Panc1 (cell line): ENCODE data around the gene CCDC178. TPM values are rescaled to one million over a fixed set of nuclear protein-coding genes. Genes with fewer than 3 reads are reported as not detected.

Experiments
- ATAC-seq: fragments of 200-7000 bp; cut with Tn5 transposase; 2 replicates; pipeline ENCODE4 v1.9.1; 2020; ENCODE audit warnings: mild to moderate bottlenecking, moderate library complexity
- BruUV-seq: library from RNA; stranded (reverse); fragments of 400-500 nt; replicated peaks from 2 replicates; lab custom pipeline; 2021; lab: Mats Ljungman, UMichigan
- CTCF ChIA-PET: fragments of 300-600 bp; sonication (Branson Sonifier 250); formaldehyde crosslinking; loops from one replicate; lab custom pipeline; 2022; ENCODE audit warnings: antibody characterized with exemption; lab: Charles Lee
- POLR2A ChIA-PET: fragments of 300-600 bp; sonication (Branson Sonifier 250); formaldehyde crosslinking; loops from one replicate; lab custom pipeline; 2022; ENCODE audit warnings: antibody characterized with exemption; lab: Charles Lee
- DNase-seq: peaks from one replicate; pipeline ENCODE4 v3.0.0-alpha.2; 2010; ENCODE audit warnings: low read depth, low spot score
- H3K27ac ChIP-seq: 2 replicates; pipeline ENCODE4 v1.5.1; 2011; ENCODE audit warnings: mild to moderate bottlenecking, low read length, inconsistent platforms
- H3K27me3 ChIP-seq: fragments of 200-500 bp; sonication (Bioruptor generic); 2 replicates; pipeline ENCODE4 v1.6.0; 2014; ENCODE audit warnings: low read length, inconsistent platforms; ENCODE audit not compliant: control insufficient read depth, insufficient read depth
- H3K36me3 ChIP-seq: fragments of 200-500 bp; sonication (Bioruptor generic); 2 replicates; pipeline ENCODE4 v1.5.1; 2014; ENCODE audit warnings: inconsistent platforms, mild to moderate bottlenecking, low read length, moderate library complexity; ENCODE audit not compliant: control insufficient read depth, insufficient read depth
- H3K4me1 ChIP-seq: 2 replicates; pipeline ENCODE4 v1.5.1; 2011; ENCODE audit warnings: inconsistent platforms, mild to moderate bottlenecking, low read length, moderate library complexity; ENCODE audit not compliant: control insufficient read depth, insufficient read depth
- H3K4me3 ChIP-seq, 2 experiments: 2 replicates each; pipeline ENCODE4 v1.5.1; 2011 to 2012; ENCODE audit warnings: low read depth in 2 of 2, low read length in 2 of 2, mild to moderate bottlenecking in 2 of 2, inconsistent platforms in 1 of 2, moderate library complexity in 1 of 2
- H3K9me3 ChIP-seq: fragments of 200-500 bp; sonication (Bioruptor generic); 2 replicates; pipeline ENCODE4 v1.5.1; 2014; ENCODE audit warnings: low read depth, mild to moderate bottlenecking, inconsistent platforms, low read length, moderate library complexity; ENCODE audit not compliant: control insufficient read depth, insufficient read depth
- POLR2AphosphoS5 ChIP-seq: IDR thresholded peaks from 2 replicates; pipeline ENCODE4 v1.6.1; 2012; ENCODE audit warnings: mild to moderate bottlenecking, low read depth, low read length, moderate library complexity
- SIN3A ChIP-seq: IDR thresholded peaks from 2 replicates; pipeline ENCODE4 v1.6.1; 2012; ENCODE audit warnings: low read depth, mild to moderate bottlenecking, low read length, moderate library complexity, borderline replicate concordance; ENCODE audit not compliant: insufficient read depth
- TCF7L2 ChIP-seq: IDR thresholded peaks from 2 replicates; pipeline ENCODE4 v1.6.1; 2011; ENCODE audit warnings: mild to moderate bottlenecking, low read depth, low read length, inconsistent platforms
- in situ Hi-C: cut with HindIII; loops from 2 replicates; pipeline ENCODE4 v1.10.0; 2016; ENCODE audit warnings: low sequenced_read_pairs, low pct_unique_long_range_greater_than_20kb
- intact Hi-C: fragments of 100-400 bp; cut with micrococcal nuclease; formaldehyde crosslinking; loops from one replicate; pipeline ENCODE4 v1.10.0; 2022; ENCODE audit not compliant: unreplicated experiment
- total RNA-seq: library from RNA; stranded (reverse); gene quantifications from one replicate; pipeline ENCODE4 v1.2.1, GENCODE V29; 2021; ENCODE audit not compliant: unreplicated experiment
- TF ChIP-seq, protein P1 (sequence below): fragments of 450-650 bp; IDR thresholded peaks from 2 replicates; pipeline ENCODE4 v1.5.1; 2017; ENCODE audit warnings: mild to moderate bottlenecking
- TF ChIP-seq, protein P2 (sequence below), 2 experiments: IDR thresholded peaks; 2 replicates each; pipeline ENCODE4 v1.6.1; 2011 to 2012; ENCODE audit warnings: low read depth in 2 of 2, control low read depth in 1 of 2, low read length in 1 of 2, mild to moderate bottlenecking in 1 of 2, moderate library complexity in 1 of 2; ENCODE audit not compliant: insufficient read depth in 1 of 2

The CCDC178 gene
- total RNA-seq, 1 experiment from 2014 or later = not detected

DNA sequence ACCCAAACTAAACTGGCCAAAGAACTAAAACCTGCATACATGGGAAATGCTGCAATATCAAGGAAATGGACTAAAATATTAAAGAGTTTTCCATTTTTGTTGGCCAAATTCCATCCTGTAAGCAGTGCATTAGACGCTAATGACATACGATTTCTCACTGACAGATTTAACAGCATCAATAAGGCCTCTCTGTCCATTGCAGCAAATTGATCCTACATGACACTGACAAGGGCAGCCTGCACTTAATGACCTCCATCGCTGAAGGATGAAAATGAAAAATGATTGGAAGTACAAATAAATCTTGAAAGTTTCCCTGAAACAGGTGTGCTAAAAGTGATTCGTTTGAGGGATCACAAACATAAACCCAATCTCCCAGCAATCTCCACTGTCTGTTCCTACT lies 350.1 kb downstream of the CCDC178 start:
- Histone ChIP-seq H3K27me3 (no peaks in the 10 kb centered on the region), H3K9me3 (no peaks in the 10 kb centered on the region), H3K4me3 (no peak overlapping the region), H3K36me3 (no peaks in the 10 kb centered on the region), H3K4me1 (no peaks in the 10 kb centered on the region), H3K27ac (no peak overlapping the region)
- POLR2A ChIA-PET = no interaction called here
- in situ Hi-C loops = no loop called here
- intact Hi-C loops = no loop called here
- TF ChIP-seq POLR2AphosphoS5 (no peak), TCF7L2 (no peak), SIN3A (no peak)
- TF ChIP-seq, protein P1, sequence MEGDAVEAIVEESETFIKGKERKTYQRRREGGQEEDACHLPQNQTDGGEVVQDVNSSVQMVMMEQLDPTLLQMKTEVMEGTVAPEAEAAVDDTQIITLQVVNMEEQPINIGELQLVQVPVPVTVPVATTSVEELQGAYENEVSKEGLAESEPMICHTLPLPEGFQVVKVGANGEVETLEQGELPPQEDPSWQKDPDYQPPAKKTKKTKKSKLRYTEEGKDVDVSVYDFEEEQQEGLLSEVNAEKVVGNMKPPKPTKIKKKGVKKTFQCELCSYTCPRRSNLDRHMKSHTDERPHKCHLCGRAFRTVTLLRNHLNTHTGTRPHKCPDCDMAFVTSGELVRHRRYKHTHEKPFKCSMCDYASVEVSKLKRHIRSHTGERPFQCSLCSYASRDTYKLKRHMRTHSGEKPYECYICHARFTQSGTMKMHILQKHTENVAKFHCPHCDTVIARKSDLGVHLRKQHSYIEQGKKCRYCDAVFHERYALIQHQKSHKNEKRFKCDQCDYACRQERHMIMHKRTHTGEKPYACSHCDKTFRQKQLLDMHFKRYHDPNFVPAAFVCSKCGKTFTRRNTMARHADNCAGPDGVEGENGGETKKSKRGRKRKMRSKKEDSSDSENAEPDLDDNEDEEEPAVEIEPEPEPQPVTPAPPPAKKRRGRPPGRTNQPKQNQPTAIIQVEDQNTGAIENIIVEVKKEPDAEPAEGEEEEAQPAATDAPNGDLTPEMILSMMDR = no peak
- TF ChIP-seq, protein P2, sequence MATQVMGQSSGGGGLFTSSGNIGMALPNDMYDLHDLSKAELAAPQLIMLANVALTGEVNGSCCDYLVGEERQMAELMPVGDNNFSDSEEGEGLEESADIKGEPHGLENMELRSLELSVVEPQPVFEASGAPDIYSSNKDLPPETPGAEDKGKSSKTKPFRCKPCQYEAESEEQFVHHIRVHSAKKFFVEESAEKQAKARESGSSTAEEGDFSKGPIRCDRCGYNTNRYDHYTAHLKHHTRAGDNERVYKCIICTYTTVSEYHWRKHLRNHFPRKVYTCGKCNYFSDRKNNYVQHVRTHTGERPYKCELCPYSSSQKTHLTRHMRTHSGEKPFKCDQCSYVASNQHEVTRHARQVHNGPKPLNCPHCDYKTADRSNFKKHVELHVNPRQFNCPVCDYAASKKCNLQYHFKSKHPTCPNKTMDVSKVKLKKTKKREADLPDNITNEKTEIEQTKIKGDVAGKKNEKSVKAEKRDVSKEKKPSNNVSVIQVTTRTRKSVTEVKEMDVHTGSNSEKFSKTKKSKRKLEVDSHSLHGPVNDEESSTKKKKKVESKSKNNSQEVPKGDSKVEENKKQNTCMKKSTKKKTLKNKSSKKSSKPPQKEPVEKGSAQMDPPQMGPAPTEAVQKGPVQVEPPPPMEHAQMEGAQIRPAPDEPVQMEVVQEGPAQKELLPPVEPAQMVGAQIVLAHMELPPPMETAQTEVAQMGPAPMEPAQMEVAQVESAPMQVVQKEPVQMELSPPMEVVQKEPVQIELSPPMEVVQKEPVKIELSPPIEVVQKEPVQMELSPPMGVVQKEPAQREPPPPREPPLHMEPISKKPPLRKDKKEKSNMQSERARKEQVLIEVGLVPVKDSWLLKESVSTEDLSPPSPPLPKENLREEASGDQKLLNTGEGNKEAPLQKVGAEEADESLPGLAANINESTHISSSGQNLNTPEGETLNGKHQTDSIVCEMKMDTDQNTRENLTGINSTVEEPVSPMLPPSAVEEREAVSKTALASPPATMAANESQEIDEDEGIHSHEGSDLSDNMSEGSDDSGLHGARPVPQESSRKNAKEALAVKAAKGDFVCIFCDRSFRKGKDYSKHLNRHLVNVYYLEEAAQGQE (IDR thresholded peaks at IDR 0.05; ENCODE audit: insufficient read depth in 1 of 2, low read depth in 2 of 2, low read length in 1 of 2) = no peak
- CTCF ChIA-PET = no interaction called here
- ATAC-seq (no peak), DNase-seq (no peak)
- BruUV-seq = no TSS peak

- Histone ChIP-seq H3K4me3 (no peak overlapping the region), H3K9me3 (no peaks in the 10 kb centered on the region), H3K27ac (no peak overlapping the region), H3K36me3 (no peaks in the 10 kb centered on the region), H3K4me1 (no peaks in the 10 kb centered on the region), H3K27me3 (no peaks in the 10 kb centered on the region)
- intact Hi-C loops (no loop called here), in situ Hi-C loops (no loop called here)
- POLR2A ChIA-PET = no interaction called here
- ATAC-seq = no peak
- CTCF ChIA-PET = no interaction called here
- TF ChIP-seq POLR2AphosphoS5 (no peak), SIN3A (no peak), TCF7L2 (no peak)
- TF ChIP-seq, protein P2 (IDR thresholded peaks at IDR 0.05; ENCODE audit: insufficient read depth in 1 of 2, low read depth in 2 of 2, low read length in 1 of 2) = no peak
- TF ChIP-seq, protein P1 = no peak
- BruUV-seq = no TSS peak
- DNase-seq = no peak
These were observed 363.9 kb downstream of the CCDC178 start for GRCh38 chr18:33076601-33077000.
